Neural cell (in vitro differentiated cells): Measurements from ENCODE around the gene GALNT15. TPM values are rescaled to one million over a fixed set of nuclear protein-coding genes. Genes with fewer than 3 reads are reported as not detected.

ENCODE experiments used
- H2AFZ ChIP-seq: fragments of 200-600, 300-800 bp; sonication (generic), shearing (Covaris generic); 2 replicates; pipeline ENCODE4 v1.6.0; 2014; ENCODE audit warnings: low read depth, mild to moderate bottlenecking, antibody characterized with exemption, low read length, moderate library complexity
- H3F3A ChIP-seq: fragments of 200-600 bp; shearing (Covaris generic); 2 replicates; pipeline ENCODE4 v1.6.1; 2016; ENCODE audit warnings: mild to moderate bottlenecking, moderate library complexity, mixed read lengths, antibody characterized with exemption, low read length; ENCODE audit not compliant: insufficient read depth, poor library complexity, severe bottlenecking
- H3K27ac ChIP-seq: fragments of 200-600, 300-800 bp; sonication (generic), shearing (Covaris generic); 2 replicates; pipeline ENCODE4 v1.5.1; 2014; ENCODE audit warnings: mild to moderate bottlenecking, low read length, moderate library complexity
- H3K27me3 ChIP-seq: fragments of 300-800, 200-600 bp; sonication (generic), shearing (Covaris generic); 2 replicates; pipeline ENCODE4 v1.6.0; 2014; ENCODE audit warnings: mild to moderate bottlenecking, low read depth, low read length, moderate library complexity; ENCODE audit not compliant: insufficient read depth
- H3K36me3 ChIP-seq: fragments of 300-800, 200-600 bp; sonication (generic), shearing (Covaris generic); 2 replicates; pipeline ENCODE4 v1.5.1; 2014; ENCODE audit warnings: mild to moderate bottlenecking, antibody characterized with exemption, low read length, moderate library complexity; ENCODE audit not compliant: insufficient read depth
- H3K4me2 ChIP-seq: fragments of 300-800, 200-600 bp; sonication (generic), shearing (Covaris generic); 2 replicates; pipeline ENCODE4 v1.6.0; 2014; ENCODE audit warnings: mild to moderate bottlenecking, low read length
- H3K4me3 ChIP-seq: fragments of 300-800, 200-600 bp; sonication (generic), shearing (Covaris generic); 2 replicates; pipeline ENCODE4 v1.5.1; 2014; ENCODE audit warnings: mild to moderate bottlenecking, low read length, moderate library complexity
- H3K79me2 ChIP-seq: fragments of 200-600 bp; shearing (Covaris generic); replicated peaks from 2 replicates; pipeline ENCODE4 v1.6.0; 2014; ENCODE audit warnings: mild to moderate bottlenecking, low read length, moderate library complexity; ENCODE audit not compliant: insufficient read depth
- H3K9ac ChIP-seq: fragments of 300-800, 200-600 bp; sonication (generic), shearing (Covaris generic); 2 replicates; pipeline ENCODE4 v1.6.1; 2016; ENCODE audit warnings: mild to moderate bottlenecking, low read length, mixed read lengths
- H3K9me2 ChIP-seq: fragments of 200-600 bp; shearing (Covaris generic); 2 replicates; pipeline ENCODE4 v1.6.1; 2016; ENCODE audit warnings: mild to moderate bottlenecking, low read length, mixed read lengths; ENCODE audit not compliant: insufficient read depth
- H3K9me3 ChIP-seq: fragments of 200-600, 300-800 bp; sonication (generic), shearing (Covaris generic); 2 replicates; pipeline ENCODE4 v1.6.1; 2016; ENCODE audit warnings: mild to moderate bottlenecking, mixed run types, low read length, moderate library complexity, mixed read lengths
- H4K20me1 ChIP-seq: fragments of 200-600 bp; shearing (Covaris generic); 2 replicates; pipeline ENCODE4 v1.6.1; 2016; ENCODE audit warnings: mild to moderate bottlenecking, mixed run types; ENCODE audit not compliant: insufficient read depth
- EP300 ChIP-seq: fragments of 450-650 bp; conservative IDR thresholded peaks from 2 replicates; pipeline ENCODE4 v1.6.1; 2014; ENCODE audit warnings: antibody characterized with exemption, mild to moderate bottlenecking, moderate library complexity; ENCODE audit not compliant: poor library complexity, severe bottlenecking
- EZH2 ChIP-seq: fragments of 200-600, 300-800 bp; shearing (Covaris generic), sonication (generic); IDR thresholded peaks from 2 replicates; pipeline ENCODE4 v1.6.1; 2014; ENCODE audit warnings: antibody characterized with exemption, low read length, borderline replicate concordance, mild to moderate bottlenecking; ENCODE audit not compliant: insufficient read depth, poor library complexity, severe bottlenecking
- MXI1 ChIP-seq: fragments of 450-650 bp; conservative IDR thresholded peaks from 2 replicates; pipeline ENCODE4 v1.6.1; 2014; ENCODE audit warnings: antibody characterized with exemption, mild to moderate bottlenecking; ENCODE audit not compliant: poor library complexity, severe bottlenecking
- POLR2AphosphoS5 ChIP-seq: IDR thresholded peaks from 2 replicates; pipeline ENCODE4 v1.6.1; 2012
- RAD21 ChIP-seq: fragments of 450-650 bp; conservative IDR thresholded peaks from 2 replicates; pipeline ENCODE4 v1.6.1; 2014; ENCODE audit warnings: antibody characterized with exemption, mild to moderate bottlenecking, moderate library complexity
- SMC3 ChIP-seq: fragments of 450-650 bp; conservative IDR thresholded peaks from 2 replicates; pipeline ENCODE4 v1.6.1; 2014; ENCODE audit warnings: antibody characterized with exemption, mild to moderate bottlenecking, moderate library complexity; ENCODE audit not compliant: poor library complexity
- TAF1 ChIP-seq: IDR thresholded peaks from 2 replicates; pipeline ENCODE4 v1.6.1; 2012; ENCODE audit warnings: low read depth
- polyA plus RNA-seq: library from polyadenylated mRNA; depleted of rRNA; stranded (reverse); fragments of >200 nt; gene quantifications from 2 replicates; pipeline ENCODE4 v1.2.3, GENCODE V29; 2014
- TF ChIP-seq, protein P1 (sequence below): IDR thresholded peaks from 2 replicates; pipeline ENCODE4 v1.6.1; 2012; ENCODE audit warnings: borderline replicate concordance
- TF ChIP-seq, protein P2 (sequence below): fragments of 450-650 bp; IDR thresholded peaks from 2 replicates; pipeline ENCODE4 v1.5.1; 2014; ENCODE audit warnings: antibody characterized with exemption, mild to moderate bottlenecking, moderate library complexity; ENCODE audit not compliant: poor library complexity, severe bottlenecking

The GALNT15 gene
- polyA plus RNA-seq, 1 donor from 2014 or later: 1.5 TPM

DNA sequence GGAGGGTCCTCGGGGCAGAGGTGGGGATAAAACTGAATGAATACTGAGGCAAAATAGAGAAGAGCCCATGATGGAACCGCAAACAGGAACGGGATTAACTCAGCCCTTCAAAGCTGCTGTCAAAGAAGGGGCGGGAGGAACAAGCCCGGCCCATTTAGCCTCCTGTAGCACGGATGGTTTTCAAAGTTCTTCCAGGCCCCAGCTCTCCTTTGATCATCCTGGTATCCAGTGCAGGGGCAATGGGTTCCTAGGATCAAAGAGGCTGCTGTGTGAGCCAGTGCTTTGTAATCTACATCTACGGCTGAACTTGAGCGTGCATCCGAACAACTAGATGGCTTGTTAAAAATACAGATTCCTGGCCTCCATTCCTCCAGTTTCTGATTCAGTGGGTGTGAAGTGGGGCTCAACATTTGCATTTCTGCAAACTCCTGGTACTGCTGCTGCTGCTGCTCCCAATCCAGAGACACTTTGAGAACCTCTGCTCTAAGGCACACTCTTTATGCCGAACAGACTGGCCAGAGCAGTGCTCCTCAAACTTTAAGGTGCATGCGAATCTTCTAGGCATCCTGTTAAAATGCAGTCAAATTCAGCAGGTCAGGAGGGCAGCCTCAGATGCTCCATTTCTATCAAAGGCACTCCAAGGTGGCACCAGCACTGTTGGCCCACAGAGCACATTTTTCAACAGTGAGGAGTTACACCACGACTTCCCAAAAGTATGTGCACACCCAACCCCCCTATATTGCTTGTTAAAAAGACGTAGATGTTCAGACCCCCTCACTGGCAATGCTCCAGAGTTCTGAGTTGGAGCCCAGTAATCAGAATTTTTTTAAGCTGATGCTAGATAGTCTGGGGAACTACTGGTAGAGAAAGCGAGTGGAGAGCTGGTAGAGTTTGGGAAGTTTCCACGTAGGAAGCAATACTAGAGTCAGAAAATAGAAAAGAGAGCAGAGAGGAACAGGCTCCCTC, 5.6 kb downstream of the GALNT15 start:
- Histone ChIP-seq H2AFZ (no peak overlapping the region), H3K79me2 (no peaks in the 10 kb centered on the region), H3K36me3 (no peaks in the 10 kb centered on the region), H3K4me2 (no peak overlapping the region), H4K20me1 (no peaks in the 10 kb centered on the region), H3F3A (no peaks in the 10 kb centered on the region), H3K4me3 (no peak overlapping the region), H3K9me3 (no peaks in the 10 kb centered on the region), H3K9ac (no peak overlapping the region), H3K27ac (no peak overlapping the region), H3K27me3 (no peaks in the 10 kb centered on the region), H3K9me2 (no peaks in the 10 kb centered on the region)
- TF ChIP-seq TAF1: no peak
- no peak for TF ChIP-seq RAD21
- TF ChIP-seq SMC3: no peak
- TF ChIP-seq, protein P1, sequence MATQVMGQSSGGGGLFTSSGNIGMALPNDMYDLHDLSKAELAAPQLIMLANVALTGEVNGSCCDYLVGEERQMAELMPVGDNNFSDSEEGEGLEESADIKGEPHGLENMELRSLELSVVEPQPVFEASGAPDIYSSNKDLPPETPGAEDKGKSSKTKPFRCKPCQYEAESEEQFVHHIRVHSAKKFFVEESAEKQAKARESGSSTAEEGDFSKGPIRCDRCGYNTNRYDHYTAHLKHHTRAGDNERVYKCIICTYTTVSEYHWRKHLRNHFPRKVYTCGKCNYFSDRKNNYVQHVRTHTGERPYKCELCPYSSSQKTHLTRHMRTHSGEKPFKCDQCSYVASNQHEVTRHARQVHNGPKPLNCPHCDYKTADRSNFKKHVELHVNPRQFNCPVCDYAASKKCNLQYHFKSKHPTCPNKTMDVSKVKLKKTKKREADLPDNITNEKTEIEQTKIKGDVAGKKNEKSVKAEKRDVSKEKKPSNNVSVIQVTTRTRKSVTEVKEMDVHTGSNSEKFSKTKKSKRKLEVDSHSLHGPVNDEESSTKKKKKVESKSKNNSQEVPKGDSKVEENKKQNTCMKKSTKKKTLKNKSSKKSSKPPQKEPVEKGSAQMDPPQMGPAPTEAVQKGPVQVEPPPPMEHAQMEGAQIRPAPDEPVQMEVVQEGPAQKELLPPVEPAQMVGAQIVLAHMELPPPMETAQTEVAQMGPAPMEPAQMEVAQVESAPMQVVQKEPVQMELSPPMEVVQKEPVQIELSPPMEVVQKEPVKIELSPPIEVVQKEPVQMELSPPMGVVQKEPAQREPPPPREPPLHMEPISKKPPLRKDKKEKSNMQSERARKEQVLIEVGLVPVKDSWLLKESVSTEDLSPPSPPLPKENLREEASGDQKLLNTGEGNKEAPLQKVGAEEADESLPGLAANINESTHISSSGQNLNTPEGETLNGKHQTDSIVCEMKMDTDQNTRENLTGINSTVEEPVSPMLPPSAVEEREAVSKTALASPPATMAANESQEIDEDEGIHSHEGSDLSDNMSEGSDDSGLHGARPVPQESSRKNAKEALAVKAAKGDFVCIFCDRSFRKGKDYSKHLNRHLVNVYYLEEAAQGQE: no peak
- TF ChIP-seq EZH2: no peak
- TF ChIP-seq, protein P2, sequence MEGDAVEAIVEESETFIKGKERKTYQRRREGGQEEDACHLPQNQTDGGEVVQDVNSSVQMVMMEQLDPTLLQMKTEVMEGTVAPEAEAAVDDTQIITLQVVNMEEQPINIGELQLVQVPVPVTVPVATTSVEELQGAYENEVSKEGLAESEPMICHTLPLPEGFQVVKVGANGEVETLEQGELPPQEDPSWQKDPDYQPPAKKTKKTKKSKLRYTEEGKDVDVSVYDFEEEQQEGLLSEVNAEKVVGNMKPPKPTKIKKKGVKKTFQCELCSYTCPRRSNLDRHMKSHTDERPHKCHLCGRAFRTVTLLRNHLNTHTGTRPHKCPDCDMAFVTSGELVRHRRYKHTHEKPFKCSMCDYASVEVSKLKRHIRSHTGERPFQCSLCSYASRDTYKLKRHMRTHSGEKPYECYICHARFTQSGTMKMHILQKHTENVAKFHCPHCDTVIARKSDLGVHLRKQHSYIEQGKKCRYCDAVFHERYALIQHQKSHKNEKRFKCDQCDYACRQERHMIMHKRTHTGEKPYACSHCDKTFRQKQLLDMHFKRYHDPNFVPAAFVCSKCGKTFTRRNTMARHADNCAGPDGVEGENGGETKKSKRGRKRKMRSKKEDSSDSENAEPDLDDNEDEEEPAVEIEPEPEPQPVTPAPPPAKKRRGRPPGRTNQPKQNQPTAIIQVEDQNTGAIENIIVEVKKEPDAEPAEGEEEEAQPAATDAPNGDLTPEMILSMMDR: no peak
- TF ChIP-seq EP300: no peak
- TF ChIP-seq MXI1: no peak
- TF ChIP-seq POLR2AphosphoS5: no peak

- no peak overlapping the region for H3K4me2 ChIP-seq
- TF ChIP-seq EZH2 (no peak), POLR2AphosphoS5 (no peak), EP300 (no peak)
- TF ChIP-seq, protein P1: no peak
Measured at GRCh38 chr3:16180737-16181134, 6.3 kb downstream of the GALNT15 start.

More at GRCh38 chr3:16180737-16181134, 6.3 kb downstream of the GALNT15 start:
- no peaks in the 10 kb centered on the region for H3K9me3 ChIP-seq
- no peaks in the 10 kb centered on the region for H3K27me3 ChIP-seq
- no peaks in the 10 kb centered on the region for H3K79me2 ChIP-seq
- no peak overlapping the region for H3K9ac ChIP-seq
- H4K20me1 ChIP-seq: no peaks in the 10 kb centered on the region
- H3K36me3 ChIP-seq: no peaks in the 10 kb centered on the region
- no peaks in the 10 kb centered on the region for H3F3A ChIP-seq
- no peak overlapping the region for H3K4me3 ChIP-seq
- H3K9me2 ChIP-seq: no peaks in the 10 kb centered on the region
- H3K27ac ChIP-seq: no peak overlapping the region
- no peak overlapping the region for H2AFZ ChIP-seq
